Aorta (tissue), 5 donors: ENCODE data around the gene CASTOR1. TPM values are rescaled to one million over a fixed set of nuclear protein-coding genes. Genes with fewer than 3 reads are reported as not detected.

Experiments
- ATAC-seq: fragments of 200-7000 bp; cut with Tn5 transposase; one replicate; pipeline ENCODE4 v1.9.1; 2022; ENCODE audit warnings: moderate library complexity; ENCODE audit not compliant: low FRiP score
- DNase-seq, 2 donors: peaks; one replicate each; pipeline ENCODE4 v3.0.0-alpha.2; 2020
- H3K27ac ChIP-seq, 2 donors: one replicate each; pipeline ENCODE4 v1.5.1; 2013; ENCODE audit warnings: low read length in 2 of 2, mild to moderate bottlenecking in 2 of 2, moderate library complexity in 2 of 2, control low read depth in 1 of 2, inconsistent platforms in 1 of 2, low read depth in 1 of 2
- H3K27me3 ChIP-seq, 2 donors: one replicate each; pipeline ENCODE4 v1.6.1; 2013; ENCODE audit warnings: control low read depth in 1 of 2, low read length in 1 of 2, mild to moderate bottlenecking in 1 of 2, moderate library complexity in 1 of 2; ENCODE audit not compliant: insufficient read depth in 2 of 2, control insufficient read depth in 1 of 2
- H3K36me3 ChIP-seq, 2 donors: one replicate each; pipeline ENCODE4 v1.6.1; 2013; ENCODE audit warnings: control low read depth in 1 of 2, low read length in 1 of 2, mild to moderate bottlenecking in 1 of 2; ENCODE audit not compliant: insufficient read depth in 2 of 2, control insufficient read depth in 1 of 2
- H3K4me1 ChIP-seq, 2 donors: one replicate each; pipeline ENCODE4 v1.6.1; 2013; ENCODE audit warnings: low read length in 2 of 2, control low read depth in 1 of 2, mild to moderate bottlenecking in 1 of 2, moderate library complexity in 1 of 2; ENCODE audit not compliant: insufficient read depth in 2 of 2, control insufficient read depth in 1 of 2
- H3K4me3 ChIP-seq, 2 donors: one replicate each; pipeline ENCODE4 v1.5.1; 2013; ENCODE audit warnings: low read length in 2 of 2, control low read depth in 1 of 2, mild to moderate bottlenecking in 1 of 2
- H3K9me3 ChIP-seq: one replicate; pipeline ENCODE4 v1.6.1; 2013; ENCODE audit warnings: mild to moderate bottlenecking, low read length; ENCODE audit not compliant: control insufficient read depth
- WGBS, 2 donors: extraction: QIAGEN DNeasy Blood & Tissue Kit; methylation state at CpG; one replicate each; pipeline ENCODE4 v1.1.7; 2013; 5-methylcytosine and 5-hydroxymethylcytosine counted together
- intact Hi-C, 2 donors: fragments of 100-400 bp; cut with DNase I; formaldehyde crosslinking; loops; one replicate each; pipeline versions ENCODE4 v1.14.2 to v1.15.0; 2022
- polyA plus RNA-seq, 2 donors: library from polyadenylated mRNA; stranded (reverse); fragments of 200-250 nt; gene quantifications; one replicate each; pipeline ENCODE4 v1.2.3, GENCODE V29; 2013
- total RNA-seq, 2 donors: library from RNA; stranded (reverse); fragmentation: NEBNext Ultra II Directional; extraction: Animal tissue kit (Norgen Biotek cat#: 25700); gene quantifications; one replicate each; pipeline ENCODE4 v1.2.1, GENCODE V29; 2021
- donor health status: healthy with polysubstance abuse.
- donor health status: Bipolar disorder and iron deficiency.
- donor health status: DM: no; HTN: no; CAD: no.
- donor health status: DM: no; HTN: no; CAD: no.
- donor health status: DM: yes; HTN: yes; CAD: no.

The CASTOR1 gene
- total and polyA plus RNA-seq, 4 donors, result 4.0 to 14.0 (median 13.5) TPM

GRCh38 chr22:30280505-30280904 lies 8.8 kb downstream of the CASTOR1 start:
- Histone ChIP-seq H3K27me3 (no peaks in the 10 kb centered on the region), H3K4me1 (no peaks in the 10 kb centered on the region), H3K9me3 (no peaks in the 10 kb centered on the region), H3K36me3 (peaks cover 0 to 2% of the 10 kb centered on the region in 2 donors), H3K4me3 (no peak overlapping the region), H3K27ac (no peak overlapping the region)
- no peak for DNase-seq
- WGBS, 2 donors, result 41 to 43% methylated on average over 8 of the region's 8 CpGs
- ATAC-seq, result no peak
- intact Hi-C loops, result loop anchor here in 1 of 2 donors (5.0 kb wide), 1 partner anchor 97 kb away; no protein-coding TSS in a partner anchor

- Histone ChIP-seq H3K9me3 (no peaks in the 10 kb centered on the region), H3K4me1 (no peaks in the 10 kb centered on the region), H3K27me3 (no peaks in the 10 kb centered on the region), H3K4me3 (no peak overlapping the region), H3K36me3 (no peaks in the 10 kb centered on the region), H3K27ac (no peak overlapping the region)
- intact Hi-C loops, result loop anchor here in 1 of 2 donors (5.0 kb wide), 1 partner anchor 97 kb away; no protein-coding TSS in a partner anchor
- DNase-seq (no peak), ATAC-seq (no peak)
- 85 to 86% methylated on average over 5 of the region's 5 CpGs for WGBS, 2 donors
These were observed 9.4 kb downstream of the CASTOR1 start for GRCh38 chr22:30279932-30280331.

DNA sequence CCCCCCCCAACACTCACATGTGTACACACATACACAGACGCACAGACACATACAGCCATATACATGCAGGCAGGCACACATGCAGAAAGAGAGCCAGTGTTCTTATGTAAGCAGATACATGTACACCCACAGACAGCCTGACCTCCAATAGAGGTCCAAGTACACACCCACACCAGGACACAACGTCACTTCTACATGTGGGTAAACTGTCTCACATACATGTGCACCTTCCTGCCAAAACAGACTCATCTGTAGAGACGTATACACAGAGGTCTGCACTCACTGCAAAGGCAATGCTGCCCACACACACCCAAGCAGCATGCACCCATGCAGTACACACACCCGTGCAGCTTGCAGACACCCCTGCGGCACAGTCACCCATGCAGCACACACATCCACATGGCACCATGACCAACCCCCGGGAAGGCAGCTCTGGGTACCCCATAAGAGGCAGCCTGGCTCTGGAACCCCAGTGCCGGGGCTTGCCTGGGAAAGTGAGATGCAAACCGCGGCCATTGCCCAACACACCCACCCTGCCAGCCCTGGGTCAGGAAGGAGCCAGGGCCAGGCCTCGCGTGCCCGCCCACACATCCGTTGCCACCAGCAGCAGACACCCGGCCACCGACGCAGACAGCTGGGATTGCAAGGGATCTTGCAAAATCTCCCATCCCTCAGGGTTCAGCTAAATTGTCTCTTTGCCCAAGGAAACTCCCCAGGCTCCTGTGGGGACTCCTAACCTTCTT lies 10.1 kb downstream of the CASTOR1 start:
- Histone ChIP-seq H3K27me3 (no peaks in the 10 kb centered on the region), H3K4me3 (no peak overlapping the region), H3K9me3 (no peaks in the 10 kb centered on the region), H3K36me3 (no peaks in the 10 kb centered on the region), H3K4me1 (no peaks in the 10 kb centered on the region), H3K27ac (no peak overlapping the region)
- WGBS, 2 donors, result 71% methylated on average over 16 of the region's 16 CpGs
- intact Hi-C loops, result no loop called here
- peak; percentile 30 for ATAC-seq
- DNase-seq, result peak in 1 of 2 donors; percentile 90

DNA sequence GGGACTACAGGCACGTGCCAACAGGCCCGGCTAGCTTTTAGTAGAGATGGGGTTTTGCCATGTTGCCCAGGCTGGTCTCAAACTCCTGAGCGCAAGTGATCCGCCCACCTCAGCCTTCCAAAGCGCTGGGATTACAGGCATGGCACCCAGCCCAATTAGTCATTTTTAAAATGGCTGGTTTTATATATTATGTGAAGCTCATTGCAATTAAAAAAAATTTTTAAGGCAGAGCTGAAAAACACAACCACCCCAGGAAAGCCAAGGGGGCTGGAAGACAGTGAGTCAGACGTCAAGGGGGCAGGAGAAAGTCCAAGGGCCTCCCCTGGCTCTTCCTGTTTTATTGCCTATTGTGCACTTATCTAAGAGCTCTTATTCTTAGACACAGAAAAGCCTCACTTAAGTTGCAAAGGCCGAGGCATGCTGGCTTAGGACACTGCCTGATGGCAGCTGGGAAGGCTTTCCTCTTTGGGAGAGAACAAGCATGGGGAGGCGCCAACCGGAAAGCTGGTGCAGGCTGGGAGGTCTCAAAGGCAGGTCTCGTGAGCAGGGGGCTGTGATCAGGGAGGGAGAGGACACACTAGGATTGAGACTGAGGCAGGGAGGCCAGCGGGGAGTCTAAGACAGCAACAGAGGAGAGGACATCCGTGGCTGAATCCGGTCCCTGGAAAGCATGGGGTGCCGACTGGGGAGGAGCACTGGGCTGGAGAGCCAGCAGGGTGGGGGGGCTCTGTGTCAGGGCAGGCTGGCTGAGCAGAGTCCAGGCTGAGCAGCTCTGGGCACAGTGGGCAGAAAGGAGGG lies 11.6 kb downstream of the CASTOR1 start:
- Histone ChIP-seq H3K9me3 (no peaks in the 10 kb centered on the region), H3K27ac (peak overlapping the region in 1 of 2 donors; percentile 4), H3K4me3 (no peak overlapping the region), H3K36me3 (no peaks in the 10 kb centered on the region), H3K27me3 (no peaks in the 10 kb centered on the region), H3K4me1 (no peaks in the 10 kb centered on the region)
- ATAC-seq, result peak; percentile 51
- intact Hi-C loops, result no loop called here
- 9 to 13% methylated on average over 14 of the region's 14 CpGs for WGBS, 2 donors
- peak in 1 of 2 donors; percentile 69 for DNase-seq

GRCh38 chr22:30276039-30276438 lies 13.3 kb downstream of the CASTOR1 start:
- Histone ChIP-seq H3K36me3 (no peaks in the 10 kb centered on the region), H3K4me1 (no peaks in the 10 kb centered on the region), H3K4me3 (no peak overlapping the region), H3K9me3 (no peaks in the 10 kb centered on the region), H3K27me3 (no peaks in the 10 kb centered on the region), H3K27ac (no peak overlapping the region)
- DNase-seq (no peak), ATAC-seq (no peak)
- WGBS, 2 donors, result 73 to 77% methylated on average over 8 of the region's 8 CpGs
- intact Hi-C loops, result no loop called here

DNA sequence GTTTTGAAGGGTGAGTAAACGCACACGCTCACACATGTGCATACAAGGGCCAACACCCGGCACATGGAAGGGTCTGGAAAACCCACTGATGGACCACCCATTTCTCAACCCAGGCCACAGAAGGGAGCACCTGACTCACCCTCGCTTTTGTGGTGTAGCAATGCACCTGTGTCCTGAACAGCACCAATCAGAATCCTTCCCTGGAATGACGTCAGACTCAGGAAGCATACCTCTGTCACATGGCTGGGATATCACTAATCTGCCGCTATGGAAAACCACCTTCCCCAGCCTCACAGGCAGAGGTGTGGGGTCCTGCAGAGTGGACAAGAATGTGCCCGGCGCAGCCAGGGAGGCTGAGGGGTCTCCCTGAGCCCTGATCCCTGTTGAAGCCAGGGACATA lies 13.7 kb downstream of the CASTOR1 start:
- DNase-seq (no peak), ATAC-seq (no peak)
- Histone ChIP-seq H3K27me3 (no peaks in the 10 kb centered on the region), H3K27ac (no peak overlapping the region), H3K4me1 (no peaks in the 10 kb centered on the region), H3K9me3 (no peaks in the 10 kb centered on the region), H3K36me3 (no peaks in the 10 kb centered on the region), H3K4me3 (no peak overlapping the region)
- intact Hi-C loops, result no loop called here
- WGBS, 2 donors, result 80 to 81% methylated on average over 8 of the region's 8 CpGs

GRCh38 chr22:30274437-30274812 lies 14.9 kb downstream of the CASTOR1 start:
- ATAC-seq (no peak), DNase-seq (no peak)
- Histone ChIP-seq H3K4me3 (no peak overlapping the region), H3K36me3 (no peaks in the 10 kb centered on the region), H3K27me3 (no peaks in the 10 kb centered on the region), H3K27ac (no peak overlapping the region), H3K4me1 (no peaks in the 10 kb centered on the region), H3K9me3 (no peaks in the 10 kb centered on the region)
- intact Hi-C loops, result no loop called here
- 93 to 94% methylated on average over 7 to 9 of the region's 9 CpGs for WGBS, 2 donors

GRCh38 chr22:30273711-30274436 lies 15.4 kb downstream of the CASTOR1 start:
- intact Hi-C loops, result no loop called here
- DNase-seq (no peak), ATAC-seq (no peak)
- H3K4me1 ChIP-seq, result no peaks in the 10 kb centered on the region
- 28 to 40% methylated on average over 10 of the region's 10 CpGs for WGBS, 2 donors
- H3K4me3 ChIP-seq, result no peak overlapping the region
- no peak overlapping the region for H3K27ac ChIP-seq
- no peaks in the 10 kb centered on the region for H3K9me3 ChIP-seq
- no peaks in the 10 kb centered on the region for H3K36me3 ChIP-seq
- no peaks in the 10 kb centered on the region for H3K27me3 ChIP-seq
